HepG2 (cell line): ENCODE measurements around the gene ZNF48. TPM values are rescaled to one million over a fixed set of nuclear protein-coding genes. Genes with fewer than 3 reads are reported as not detected.
A peak's percentile ranks its signal among the peaks of the same experiment; 100 is the strongest.

ENCODE experiments used
- ARID2 ChIP-seq: sonication (generic); formaldehyde crosslinking; IDR thresholded peaks from 2 replicates; pipeline ENCODE4 v1.8.1; 2022; ENCODE audit warnings: mild to moderate bottlenecking, missing genetic modification reagents, borderline replicate concordance
- CCAR2 ChIP-seq: fragments of 200-400 bp; formaldehyde crosslinking; optimal IDR thresholded peaks from 2 replicates; pipeline ENCODE3; 2018; ENCODE audit warnings: low read depth, mild to moderate bottlenecking, low read length, moderate library complexity
- CENPX ChIP-seq: sonication (generic); formaldehyde crosslinking; IDR thresholded peaks from 2 replicates; pipeline ENCODE4 v1.9.0; 2021; ENCODE audit warnings: mild to moderate bottlenecking, missing genetic modification reagents, moderate library complexity
- DDIT3 ChIP-seq: sonication (generic); formaldehyde crosslinking; IDR thresholded peaks from 2 replicates; pipeline ENCODE4 v1.4.0; 2020; ENCODE audit warnings: mild to moderate bottlenecking, missing genetic modification reagents
- EZH2 ChIP-seq: conservative IDR thresholded peaks from 2 replicates; pipeline ENCODE4 v1.6.1; 2012; ENCODE audit warnings: mild to moderate bottlenecking, low read depth, low read length, moderate library complexity
- FOSL1 ChIP-seq: sonication (generic); formaldehyde crosslinking; IDR thresholded peaks from 2 replicates; pipeline ENCODE4 v1.9.0; 2021; ENCODE audit warnings: missing genetic modification reagents, borderline replicate concordance
- GFI1 ChIP-seq: sonication (generic); formaldehyde crosslinking; IDR thresholded peaks from 2 replicates; pipeline ENCODE4 v1.5.0; 2020; ENCODE audit warnings: missing genetic modification reagents, mild to moderate bottlenecking, borderline replicate concordance
- HIC2 ChIP-seq: sonication (generic); formaldehyde crosslinking; IDR thresholded peaks from 2 replicates; pipeline ENCODE4 v1.9.0; 2022; ENCODE audit warnings: low read depth, missing genetic modification reagents
- MYNN ChIP-seq: sonication (generic); formaldehyde crosslinking; IDR thresholded peaks from 2 replicates; pipeline ENCODE4 v1.4.0; 2020; ENCODE audit warnings: mild to moderate bottlenecking, low read depth, missing genetic modification reagents
- SMAD9 ChIP-seq: sonication (generic); formaldehyde crosslinking; IDR thresholded peaks from 2 replicates; pipeline ENCODE4 v1.5.1; 2020; ENCODE audit warnings: mild to moderate bottlenecking, missing genetic modification reagents
- SP1 ChIP-seq, 2 experiments: fragments of 450-650 bp in 1 of 2; sonication (generic) in 1 of 2; formaldehyde crosslinking in 1 of 2; IDR thresholded peaks; 2 replicates each; pipeline versions ENCODE4 v1.4.0 to v1.6.1; 2016 to 2020; ENCODE audit warnings: missing genetic modification reagents in 1 of 2
- SRF ChIP-seq: IDR thresholded peaks from 2 replicates; pipeline ENCODE4 v1.6.1; 2011; ENCODE audit warnings: mild to moderate bottlenecking, low read depth, low read length, moderate library complexity
- SRSF1 ChIP-seq: fragments of 200-400 bp; formaldehyde crosslinking; optimal IDR thresholded peaks from 2 replicates; pipeline ENCODE3; 2017; ENCODE audit warnings: mild to moderate bottlenecking, low read depth, low read length, moderate library complexity
- TCF7L2 ChIP-seq: IDR thresholded peaks from 2 replicates; pipeline ENCODE4 v1.6.1; 2011; ENCODE audit warnings: mild to moderate bottlenecking, low read depth, low read length, moderate library complexity
- TOE1 ChIP-seq: sonication (generic); formaldehyde crosslinking; IDR thresholded peaks from 2 replicates; pipeline ENCODE4 v1.4.0; 2020; ENCODE audit warnings: mild to moderate bottlenecking, missing genetic modification reagents
- ZNF143 ChIP-seq: sonication (generic); formaldehyde crosslinking; IDR thresholded peaks from 2 replicates; pipeline ENCODE4 v1.4.0; 2020; ENCODE audit warnings: missing genetic modification reagents
- ZNF180 ChIP-seq: sonication (generic); formaldehyde crosslinking; IDR thresholded peaks from 2 replicates; pipeline ENCODE4 v1.4.0; 2020; ENCODE audit warnings: low read depth, missing genetic modification reagents, borderline replicate concordance
- ZNF275 ChIP-seq: sonication (generic); formaldehyde crosslinking; IDR thresholded peaks from 2 replicates; pipeline ENCODE4 v1.8.0; 2022; ENCODE audit warnings: missing genetic modification reagents, mild to moderate bottlenecking, inconsistent platforms, borderline replicate concordance
- ZNF343 ChIP-seq: sonication (generic); formaldehyde crosslinking; IDR thresholded peaks from 2 replicates; pipeline ENCODE4 v1.4.0; 2020; ENCODE audit warnings: mild to moderate bottlenecking, missing genetic modification reagents
- ZNF441 ChIP-seq: sonication (generic); formaldehyde crosslinking; IDR thresholded peaks from 2 replicates; pipeline ENCODE4 v1.7.0; 2021; ENCODE audit warnings: missing genetic modification reagents, borderline replicate concordance
- ZNF747 ChIP-seq: sonication (generic); formaldehyde crosslinking; IDR thresholded peaks from 2 replicates; pipeline ENCODE4 v1.8.1; 2023; ENCODE audit warnings: missing genetic modification reagents, mild to moderate bottlenecking, borderline replicate concordance
- ZNF768 ChIP-seq: sonication (generic); formaldehyde crosslinking; IDR thresholded peaks from 2 replicates; pipeline ENCODE4 v1.4.0; 2020; ENCODE audit warnings: missing genetic modification reagents
- ZNF780A ChIP-seq: sonication (generic); formaldehyde crosslinking; IDR thresholded peaks from 2 replicates; pipeline ENCODE4 v1.8.0; 2022; ENCODE audit warnings: mild to moderate bottlenecking, missing genetic modification reagents, moderate library complexity
- polyA plus RNA-seq, 8 experiments: library from polyadenylated mRNA; depleted of rRNA in 3 of 8; stranded (reverse) in 7 of 8; unstranded in 1 of 8; fragments of >200 nt; fragmentation: Illumina TruSeq in 4 of 8; extraction: Trizol in 4 of 8; gene quantifications; 2 replicates each; pipeline versions ENCODE4 v1.2.1 to v1.2.3, GENCODE V29; 2011 to 2016; ENCODE audit warnings: low read depth in 4 of 8, missing spikeins in 1 of 8, mixed read lengths in 1 of 8; ENCODE audit not compliant: insufficient read depth in 1 of 8
- total RNA-seq, 5 experiments: library from RNA; depleted of rRNA; stranded (reverse); fragments of >200 nt; fragmentation: Illumina TruSeq; extraction: Trizol; gene quantifications; 2 replicates each; pipeline ENCODE4 v1.2.3, GENCODE V29; 2016; ENCODE audit warnings: low read depth in 1 of 5
- TF ChIP-seq, protein P1 (sequence below): sonication (generic); formaldehyde crosslinking; IDR thresholded peaks from 2 replicates; pipeline ENCODE4 v1.5.0; 2020; ENCODE audit warnings: mild to moderate bottlenecking, missing genetic modification reagents

The ZNF48 gene
- total and polyA plus RNA-seq, 2 of the 13 experiments (the other 11 are each of a cell fraction or from before 2014, with no cell fraction given): 9.9 to 12.3 TPM

DNA sequence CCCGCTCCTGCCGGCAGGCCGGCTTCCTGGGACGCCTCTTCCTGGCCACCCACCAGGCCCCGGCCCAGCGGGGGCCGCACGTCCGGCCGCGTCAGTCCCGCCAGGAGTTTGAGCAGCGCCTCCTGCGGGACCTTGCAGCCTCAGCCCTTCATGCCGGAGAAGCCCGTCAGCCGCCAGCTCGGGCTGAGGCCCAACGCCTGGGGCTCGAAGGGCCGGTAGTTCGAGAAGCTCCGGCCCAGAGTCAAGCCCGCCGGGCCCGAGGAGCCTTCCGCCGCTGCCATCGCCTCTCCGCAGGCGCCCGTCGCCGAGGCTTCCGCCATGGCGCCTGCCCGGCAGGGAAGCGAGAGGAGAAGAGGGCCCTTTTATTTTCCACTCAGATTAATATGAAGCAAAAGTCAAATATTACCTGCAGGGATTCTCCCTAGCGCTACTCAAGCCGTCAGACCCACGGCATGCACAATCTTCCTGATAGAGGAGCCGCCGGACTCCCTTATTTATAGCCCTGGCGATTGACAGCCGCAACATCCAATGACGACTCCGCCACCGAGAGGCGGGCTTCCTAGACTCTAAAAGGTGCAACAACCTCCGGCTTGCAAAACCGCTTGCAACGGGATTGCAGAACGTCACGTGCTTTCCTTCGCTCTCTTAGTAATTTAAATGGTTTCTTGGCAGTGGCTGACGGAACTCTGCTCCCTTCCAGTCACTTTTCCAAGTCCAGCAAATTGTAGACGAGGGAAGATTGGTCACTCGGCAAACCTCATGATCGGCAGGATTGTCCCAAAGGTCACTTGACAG, 50.4 kb downstream of the ZNF48 start, which contains the start of gene SEPHS2 (continued):
- TF ChIP-seq TCF7L2 (no peak), SMAD9 (CRISPR knock-in tag) (no peak), ZNF275 (CRISPR knock-in tag) (no peak), ZNF747 (CRISPR knock-in tag) (no peak), EZH2 (no peak), ZNF780A (no peak), DDIT3 (peak; percentile 93; the same call in 1 of the 2 replicates), ZNF441 (CRISPR knock-in tag) (peak; percentile 44; the same call in 1 of the 2 replicates), ZNF343 (CRISPR knock-in tag) (no peak), TOE1 (CRISPR knock-in tag) (peak; percentile 57), HIC2 (no peak), SRSF1 (peak; percentile 79), GFI1 (CRISPR knock-in tag) (0 out of 2 replicates have a peak, but pooled peaks have one; percentile 25), ZNF180 (CRISPR knock-in tag) (no peak), CCAR2 (peak; percentile 16), SP1 (IDR thresholded peaks at IDR 0.05) (no peak), SP1 (CRISPR knock-in tag; IDR thresholded peaks at IDR 0.05) (peak; percentile 44; the same call in 1 of the 2 replicates), ARID2 (CRISPR knock-in tag) (no peak; the same call in 1 of the 2 replicates), CENPX (CRISPR knock-in tag) (no peak), SRF (no peak; the same call in 1 of the 2 replicates), ZNF768 (peak; percentile 40; the same call in 1 of the 2 replicates), MYNN (peak; percentile 47; the same call in 1 of the 2 replicates), ZNF143 (CRISPR knock-in tag) (no peak), FOSL1 (CRISPR knock-in tag) (no peak)
- TF ChIP-seq, protein P1, sequence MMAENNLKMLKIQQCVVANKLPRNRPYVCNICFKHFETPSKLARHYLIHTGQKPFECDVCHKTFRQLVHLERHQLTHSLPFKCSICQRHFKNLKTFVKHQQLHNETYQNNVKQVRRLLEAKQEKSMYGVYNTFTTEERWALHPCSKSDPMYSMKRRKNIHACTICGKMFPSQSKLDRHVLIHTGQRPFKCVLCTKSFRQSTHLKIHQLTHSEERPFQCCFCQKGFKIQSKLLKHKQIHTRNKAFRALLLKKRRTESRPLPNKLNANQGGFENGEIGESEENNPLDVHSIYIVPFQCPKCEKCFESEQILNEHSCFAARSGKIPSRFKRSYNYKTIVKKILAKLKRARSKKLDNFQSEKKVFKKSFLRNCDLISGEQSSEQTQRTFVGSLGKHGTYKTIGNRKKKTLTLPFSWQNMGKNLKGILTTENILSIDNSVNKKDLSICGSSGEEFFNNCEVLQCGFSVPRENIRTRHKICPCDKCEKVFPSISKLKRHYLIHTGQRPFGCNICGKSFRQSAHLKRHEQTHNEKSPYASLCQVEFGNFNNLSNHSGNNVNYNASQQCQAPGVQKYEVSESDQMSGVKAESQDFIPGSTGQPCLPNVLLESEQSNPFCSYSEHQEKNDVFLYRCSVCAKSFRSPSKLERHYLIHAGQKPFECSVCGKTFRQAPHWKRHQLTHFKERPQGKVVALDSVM (CRISPR knock-in tag): no peak
